Aorta (tissue), 5 donors: Measurements from ENCODE around the gene SPEF1. TPM values are rescaled to one million over a fixed set of nuclear protein-coding genes. Genes with fewer than 3 reads are reported as not detected.

Experiments used
- ATAC-seq: fragments of 200-7000 bp; cut with Tn5 transposase; one replicate; pipeline ENCODE4 v1.9.1; 2022; ENCODE audit warnings: moderate library complexity; ENCODE audit not compliant: low FRiP score
- DNase-seq, 2 donors: peaks; one replicate each; pipeline ENCODE4 v3.0.0-alpha.2; 2020
- H3K27ac ChIP-seq, 2 donors: one replicate each; pipeline ENCODE4 v1.5.1; 2013; ENCODE audit warnings: low read length in 2 of 2, mild to moderate bottlenecking in 2 of 2, moderate library complexity in 2 of 2, control low read depth in 1 of 2, inconsistent platforms in 1 of 2, low read depth in 1 of 2
- H3K27me3 ChIP-seq, 2 donors: one replicate each; pipeline ENCODE4 v1.6.1; 2013; ENCODE audit warnings: control low read depth in 1 of 2, low read length in 1 of 2, mild to moderate bottlenecking in 1 of 2, moderate library complexity in 1 of 2; ENCODE audit not compliant: insufficient read depth in 2 of 2, control insufficient read depth in 1 of 2
- H3K36me3 ChIP-seq, 2 donors: one replicate each; pipeline ENCODE4 v1.6.1; 2013; ENCODE audit warnings: control low read depth in 1 of 2, low read length in 1 of 2, mild to moderate bottlenecking in 1 of 2; ENCODE audit not compliant: insufficient read depth in 2 of 2, control insufficient read depth in 1 of 2
- H3K4me1 ChIP-seq, 2 donors: one replicate each; pipeline ENCODE4 v1.6.1; 2013; ENCODE audit warnings: low read length in 2 of 2, control low read depth in 1 of 2, mild to moderate bottlenecking in 1 of 2, moderate library complexity in 1 of 2; ENCODE audit not compliant: insufficient read depth in 2 of 2, control insufficient read depth in 1 of 2
- H3K4me3 ChIP-seq, 2 donors: one replicate each; pipeline ENCODE4 v1.5.1; 2013; ENCODE audit warnings: low read length in 2 of 2, control low read depth in 1 of 2, mild to moderate bottlenecking in 1 of 2
- H3K9me3 ChIP-seq: one replicate; pipeline ENCODE4 v1.6.1; 2013; ENCODE audit warnings: mild to moderate bottlenecking, low read length; ENCODE audit not compliant: control insufficient read depth
- WGBS, 2 donors: extraction: QIAGEN DNeasy Blood & Tissue Kit; methylation state at CpG; one replicate each; pipeline ENCODE4 v1.1.7; 2013; 5-methylcytosine and 5-hydroxymethylcytosine counted together
- intact Hi-C, 2 donors: fragments of 100-400 bp; cut with DNase I; formaldehyde crosslinking; loops; one replicate each; pipeline versions ENCODE4 v1.14.2 to v1.15.0; 2022
- polyA plus RNA-seq, 2 donors: library from polyadenylated mRNA; stranded (reverse); fragments of 200-250 nt; gene quantifications; one replicate each; pipeline ENCODE4 v1.2.3, GENCODE V29; 2013
- total RNA-seq, 2 donors: library from RNA; stranded (reverse); fragmentation: NEBNext Ultra II Directional; extraction: Animal tissue kit (Norgen Biotek cat#: 25700); gene quantifications; one replicate each; pipeline ENCODE4 v1.2.1, GENCODE V29; 2021
- donor health status: healthy with polysubstance abuse.
- donor health status: Bipolar disorder and iron deficiency.
- donor health status: DM: no; HTN: no; CAD: no.
- donor health status: DM: no; HTN: no; CAD: no.
- donor health status: DM: yes; HTN: yes; CAD: no.

The SPEF1 gene
- total and polyA plus RNA-seq, 4 donors = 0.90 TPM; not detected in 3

DNA sequence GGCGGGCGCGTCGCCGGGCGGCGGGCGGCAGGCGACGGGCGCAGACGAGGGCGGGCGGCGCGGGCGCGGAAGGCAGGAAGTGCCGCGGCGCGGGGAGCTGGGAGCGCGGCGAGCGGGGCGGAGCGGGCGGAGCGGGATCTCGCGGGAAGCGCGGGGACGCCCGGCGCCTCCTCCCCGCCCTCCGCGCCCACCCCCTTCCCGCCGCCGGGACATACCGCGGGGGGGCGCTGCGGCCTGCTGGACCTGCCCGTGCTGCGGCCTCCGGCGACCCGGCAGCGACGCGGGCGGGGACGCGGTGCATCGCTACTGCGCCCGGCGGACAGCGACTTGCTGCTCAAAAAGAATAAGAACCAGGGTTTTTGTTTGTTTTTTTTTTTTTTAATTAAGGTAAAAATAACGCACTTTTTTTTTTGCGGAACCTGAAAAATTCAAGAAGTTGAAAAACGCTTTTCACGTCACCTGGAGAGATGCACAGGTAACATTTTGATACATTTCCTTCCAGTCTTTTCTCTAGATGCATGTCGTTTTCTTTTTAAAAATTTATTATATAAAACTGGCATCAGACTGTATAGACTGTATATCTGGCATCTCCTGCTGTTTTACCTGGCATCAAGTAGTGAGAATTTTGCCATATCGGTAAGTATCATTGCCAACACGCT lies 5.5 kb upstream of the SPEF1 start, which contains the start of gene CENPB:
TSS of gene CENPB (minus strand) at position 76 of the 659 bp plus-strand sequence. CDS start 257 bp downstream, outside the sequence.
- peak within 1 kb of the TSS; percentile 24 to 65 for H3K27ac ChIP-seq
- H3K36me3 ChIP-seq = no peaks in the 10 kb centered on the region
- intact Hi-C loops = loop anchor here (1.0 to 10.0 kb wide), 3 partner anchors 32 to 58 kb away; partner anchors contain the start of genes AP5S1 (in 1 of the 2) and MAVS (in 1 of the 2)
- peak within 1 kb of the TSS; percentile 80 to 98 for H3K4me3 ChIP-seq
- DNase-seq = peak; percentile 93 to 97
- H3K27me3 ChIP-seq = no peaks in the 10 kb centered on the region
- H3K4me1 ChIP-seq = no peaks in the 10 kb centered on the region
- peak; percentile 96 for ATAC-seq
- 1% methylated on average over 33 to 70 of the region's 70 CpGs for WGBS, 2 donors
- H3K9me3 ChIP-seq = no peaks in the 10 kb centered on the region

DNA sequence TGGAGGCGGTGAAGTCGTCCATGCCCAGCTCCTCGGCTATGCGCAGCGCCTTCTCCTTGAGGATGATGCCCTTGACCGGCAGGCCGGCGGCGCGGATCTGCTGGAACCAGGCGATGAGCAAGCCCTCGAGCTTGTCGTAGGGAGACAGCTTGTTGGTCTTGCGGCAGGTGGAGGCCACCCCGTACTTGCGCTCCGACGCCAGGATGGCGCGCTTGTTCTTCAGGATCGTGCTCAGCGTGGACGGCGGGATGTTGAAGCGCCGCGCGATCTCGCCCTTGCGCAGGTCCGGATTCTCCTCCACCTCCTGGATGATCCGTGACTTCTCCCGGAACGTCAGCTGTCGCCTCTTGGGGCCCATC lies 4.9 kb upstream of the SPEF1 start:
- DNase-seq = peak; percentile 71 to 87
- no peak for ATAC-seq
- Histone ChIP-seq H3K36me3 (no peaks in the 10 kb centered on the region), H3K27ac (peak overlapping the region; percentile 24 to 65), H3K9me3 (no peaks in the 10 kb centered on the region), H3K27me3 (no peaks in the 10 kb centered on the region), H3K4me1 (no peaks in the 10 kb centered on the region), H3K4me3 (peak overlapping the region; percentile 80 to 98)
- intact Hi-C loops = loop anchor here (1.0 to 10.0 kb wide), 3 partner anchors 33 to 59 kb away; partner anchors contain the start of genes AP5S1 (in 1 of the 2) and MAVS (in 1 of the 2)
- 1% methylated on average over 33 to 35 of the region's 35 CpGs for WGBS, 2 donors

DNA sequence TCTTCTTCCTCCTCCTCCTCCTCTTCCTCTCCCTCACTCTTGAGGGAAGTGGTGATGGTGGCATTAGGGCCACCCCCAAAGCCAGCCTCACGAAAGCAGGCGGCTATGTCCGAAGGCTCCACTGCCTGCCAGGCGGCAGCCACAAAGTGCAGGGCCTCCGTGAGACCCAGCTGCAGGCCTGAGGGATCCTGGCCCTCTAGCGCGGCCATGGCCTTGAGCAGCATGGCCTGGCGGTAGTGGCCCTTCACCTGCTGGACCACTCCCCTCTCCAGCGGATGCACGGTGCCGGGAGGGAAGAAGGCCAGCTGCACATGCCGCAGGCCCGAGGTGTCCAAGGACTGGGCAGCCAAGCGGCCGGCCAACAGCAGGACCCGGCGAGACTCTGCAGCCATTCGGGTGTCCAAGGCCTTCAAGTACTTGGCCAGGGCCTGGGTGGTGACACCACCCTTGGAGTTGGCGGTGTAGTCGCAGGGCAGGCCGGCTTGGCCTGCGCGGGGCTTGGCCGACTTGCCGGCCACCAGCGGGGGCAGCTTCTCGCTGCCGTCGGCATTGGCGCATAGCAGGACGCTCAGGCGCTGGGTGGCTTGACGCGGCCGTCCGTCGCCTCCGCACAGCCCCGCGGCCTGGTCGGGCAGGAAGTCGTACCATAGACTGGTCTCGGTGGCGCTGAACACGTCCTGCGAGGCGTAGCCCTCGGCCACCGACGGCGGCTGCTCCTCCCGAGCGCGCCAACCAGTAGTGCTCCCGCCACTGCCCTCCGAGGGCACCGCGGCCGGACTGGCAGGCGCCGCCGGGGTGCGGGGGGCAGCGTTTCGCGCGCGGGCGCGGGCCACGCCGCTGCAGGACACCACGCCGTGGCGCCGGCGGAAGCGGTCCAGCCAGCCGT lies 4.2 kb upstream of the SPEF1 start:
- H3K9me3 ChIP-seq = no peaks in the 10 kb centered on the region
- H3K4me1 ChIP-seq = no peaks in the 10 kb centered on the region
- DNase-seq (peak in 1 of 2 donors; percentile 79), ATAC-seq (peak; percentile 4)
- H3K27ac ChIP-seq = peak overlapping the region in 1 of 2 donors; percentile 65
- H3K4me3 ChIP-seq = peak overlapping the region; percentile 80 to 98
- H3K27me3 ChIP-seq = no peaks in the 10 kb centered on the region
- 18 to 27% methylated on average over 76 to 79 of the region's 79 CpGs for WGBS, 2 donors
- H3K36me3 ChIP-seq = no peaks in the 10 kb centered on the region
- intact Hi-C loops = loop anchor here (1.0 to 10.0 kb wide), 3 partner anchors 33 to 59 kb away; partner anchors contain the start of genes AP5S1 (in 1 of the 2) and MAVS (in 1 of the 2)

DNA sequence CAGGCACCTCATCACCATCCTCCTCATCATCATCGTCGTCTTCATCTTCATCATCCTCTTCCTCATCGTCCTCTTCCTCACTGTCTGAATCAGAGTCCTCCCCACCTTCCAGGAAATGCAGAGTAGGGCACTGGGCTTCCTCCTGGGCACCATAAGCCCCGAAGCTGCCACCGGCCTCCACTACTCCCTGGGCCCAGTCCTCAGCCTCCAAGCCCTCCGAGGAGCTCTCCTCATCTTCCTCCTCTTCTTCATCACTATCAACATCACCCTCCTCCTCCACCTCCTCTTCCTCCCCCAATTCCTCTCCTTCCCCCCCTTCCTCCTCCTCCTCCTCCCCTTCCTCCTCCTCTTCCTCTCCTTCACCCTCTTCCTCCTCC lies 3.6 kb upstream of the SPEF1 start:
- intact Hi-C loops = loop anchor here in 1 of 2 donors (10.0 kb wide), 1 partner anchor 60 kb away; the partner anchor contains the start of gene MAVS
- WGBS, 2 donors = 85 to 89% methylated on average over 6 of the region's 6 CpGs

DNA sequence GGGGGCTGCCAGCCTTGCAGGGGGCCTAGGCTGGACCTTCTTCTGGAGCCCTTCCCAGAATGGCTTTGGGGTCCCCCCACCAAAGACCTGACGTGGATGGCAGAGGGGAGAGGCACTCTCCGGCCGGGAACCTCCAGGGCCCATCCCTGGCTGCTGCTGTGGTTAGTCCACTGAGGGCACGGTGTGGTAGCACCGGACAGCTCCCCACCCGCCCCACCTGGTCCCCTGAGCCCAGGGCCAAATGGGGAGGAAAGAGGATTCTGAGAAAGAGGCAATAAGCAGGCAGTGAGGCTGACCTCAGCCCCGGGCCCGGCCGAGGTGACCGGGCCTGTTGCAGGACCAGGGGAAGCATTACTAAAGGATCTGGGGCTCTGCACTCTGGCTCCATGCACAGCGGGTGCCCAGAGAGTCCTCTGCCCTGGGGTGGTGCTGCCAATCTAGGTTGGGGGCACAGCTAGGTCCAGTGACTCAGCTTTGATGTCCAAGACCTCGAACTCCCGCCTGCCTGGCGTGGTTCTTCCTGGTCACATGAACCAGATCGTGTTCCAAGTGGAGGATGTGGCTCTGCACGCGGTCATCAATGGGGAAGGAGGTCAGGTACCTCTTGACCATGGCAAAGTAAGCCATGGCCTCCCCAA lies 3.1 kb upstream of the SPEF1 start:
- Histone ChIP-seq H3K36me3 (no peaks in the 10 kb centered on the region), H3K4me3 (no peak overlapping the region), H3K4me1 (no peaks in the 10 kb centered on the region), H3K27me3 (no peaks in the 10 kb centered on the region), H3K9me3 (no peaks in the 10 kb centered on the region), H3K27ac (no peak overlapping the region)
- DNase-seq (peak; percentile 50 to 69), ATAC-seq (no peak)
- 72 to 80% methylated on average over 17 of the region's 17 CpGs for WGBS, 2 donors
- intact Hi-C loops = loop anchor here in 1 of 2 donors (10.0 kb wide), 1 partner anchor 60 kb away; the partner anchor contains the start of gene MAVS

More for the DNA sequence above, 3.6 kb upstream of the SPEF1 start:
- H3K4me1 ChIP-seq = no peaks in the 10 kb centered on the region
- H3K9me3 ChIP-seq = no peaks in the 10 kb centered on the region
- no peak for DNase-seq
- no peak for ATAC-seq
- H3K27me3 ChIP-seq = no peaks in the 10 kb centered on the region
- no peak overlapping the region for H3K27ac ChIP-seq
- H3K4me3 ChIP-seq = no peak overlapping the region
- H3K36me3 ChIP-seq = no peaks in the 10 kb centered on the region

DNA sequence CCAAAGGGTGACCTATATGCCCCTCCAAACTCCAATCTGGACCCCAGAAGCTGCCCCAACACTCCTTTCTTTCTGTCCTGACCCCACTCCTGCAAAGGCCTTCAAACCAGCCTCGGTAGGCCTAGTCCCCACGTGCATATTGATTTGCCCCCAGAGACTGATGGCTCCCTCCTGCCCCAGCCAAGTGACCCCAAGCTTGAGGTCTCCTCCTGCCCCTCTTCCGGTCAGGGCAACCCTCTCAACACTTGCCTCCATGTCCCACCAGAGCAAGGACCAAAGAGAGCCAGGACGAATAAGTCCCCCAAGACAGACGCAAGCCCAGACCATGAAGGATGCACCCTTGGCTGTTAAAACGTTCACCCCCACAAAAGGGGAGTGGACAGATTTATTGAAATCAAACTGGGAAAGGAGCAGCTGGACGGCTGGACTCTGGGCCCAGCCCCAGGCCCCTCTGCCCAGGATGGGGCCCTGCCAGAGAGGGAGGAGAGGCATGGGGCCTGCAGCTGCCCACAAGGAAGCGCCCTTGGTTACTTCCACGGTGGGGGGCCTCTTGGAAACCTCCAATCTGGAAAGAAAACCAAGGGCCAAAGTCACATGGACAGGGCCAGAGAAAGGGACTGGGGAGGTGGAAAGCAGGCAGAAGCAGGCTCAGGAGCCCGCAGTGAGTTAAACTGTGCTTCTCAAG lies 2.4 kb upstream of the SPEF1 start:
- Histone ChIP-seq H3K4me1 (no peaks in the 10 kb centered on the region), H3K27ac (no peak overlapping the region), H3K36me3 (no peaks in the 10 kb centered on the region), H3K4me3 (no peak overlapping the region), H3K27me3 (no peaks in the 10 kb centered on the region), H3K9me3 (no peaks in the 10 kb centered on the region)
- intact Hi-C loops = loop anchor here in 1 of 2 donors (10.0 kb wide), 1 partner anchor 61 kb away; the partner anchor contains the start of gene MAVS
- DNase-seq (no peak), ATAC-seq (no peak)
- 65 to 69% methylated on average over 10 of the region's 10 CpGs for WGBS, 2 donors

DNA sequence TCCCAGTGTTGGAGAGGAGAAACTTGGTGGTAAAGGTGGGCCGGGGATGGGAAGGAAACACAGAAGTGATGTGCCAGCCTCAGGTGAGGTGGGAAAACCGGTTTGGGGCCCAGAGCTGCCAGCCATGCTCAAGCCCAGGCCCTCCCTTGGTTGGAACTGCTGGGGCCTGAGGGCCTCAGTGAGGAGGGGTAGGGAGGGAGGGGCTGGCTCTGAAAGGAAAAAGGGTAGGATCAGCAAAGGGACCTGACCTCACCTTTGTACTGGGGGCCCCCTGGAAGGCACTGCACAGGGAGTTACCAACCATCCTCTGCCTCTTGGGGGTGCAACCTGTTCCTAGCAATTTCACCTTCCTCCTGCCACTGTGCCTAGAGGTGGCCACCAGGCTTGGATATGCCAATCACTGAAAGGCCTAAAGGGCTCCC lies 1.8 kb upstream of the SPEF1 start:
- DNase-seq = no peak
- Histone ChIP-seq H3K27me3 (no peaks in the 10 kb centered on the region), H3K4me3 (no peak overlapping the region), H3K36me3 (no peaks in the 10 kb centered on the region), H3K4me1 (no peaks in the 10 kb centered on the region), H3K27ac (no peak overlapping the region), H3K9me3 (no peaks in the 10 kb centered on the region)
- intact Hi-C loops = loop anchor here in 1 of 2 donors (10.0 kb wide), 1 partner anchor 62 kb away; the partner anchor contains the start of gene MAVS
- 61 to 69% methylated on average over 2 of the region's 2 CpGs for WGBS, 2 donors
- ATAC-seq = no peak
